Activated T-cell treated with anti-CD3 and anti-CD28 coated beads, Interleukin-2, amount 50 U/mL, for 24 hours (primary cell): ENCODE measurements around the gene R3HDM4.
A peak's percentile ranks its signal among the peaks of the same experiment; 100 is the strongest.
"Not testable (repeated sequence)": the region's sequence is repeated elsewhere in the genome, so short reads cannot be mapped to it uniquely, and the experiment has no call there.

Experiments used
- DNase-seq: peaks from one replicate; pipeline ENCODE4 v3.0.0-alpha.2; 2020
- H3K27ac Mint-ChIP-seq: 2 replicates; pipeline ENCODE4 v1.8.0; 2020; ENCODE audit warnings: mild to moderate bottlenecking, mixed read lengths
- H3K27me3 Mint-ChIP-seq: 2 replicates; pipeline ENCODE4 v1.8.0; 2020; ENCODE audit warnings: mixed read lengths
- H3K36me3 Mint-ChIP-seq: 2 replicates; pipeline ENCODE4 v1.8.0; 2020; ENCODE audit warnings: low read depth, mixed read lengths
- H3K4me1 Mint-ChIP-seq: 2 replicates; pipeline ENCODE4 v1.8.0; 2020; ENCODE audit warnings: low read depth, mixed read lengths
- H3K4me3 Mint-ChIP-seq: 2 replicates; pipeline ENCODE4 v1.8.0; 2020; ENCODE audit warnings: mild to moderate bottlenecking, moderate library complexity, mixed read lengths
- H3K9me3 Mint-ChIP-seq: 2 replicates; pipeline ENCODE4 v1.8.0; 2020; ENCODE audit warnings: mixed read lengths

The R3HDM4 gene

DNA sequence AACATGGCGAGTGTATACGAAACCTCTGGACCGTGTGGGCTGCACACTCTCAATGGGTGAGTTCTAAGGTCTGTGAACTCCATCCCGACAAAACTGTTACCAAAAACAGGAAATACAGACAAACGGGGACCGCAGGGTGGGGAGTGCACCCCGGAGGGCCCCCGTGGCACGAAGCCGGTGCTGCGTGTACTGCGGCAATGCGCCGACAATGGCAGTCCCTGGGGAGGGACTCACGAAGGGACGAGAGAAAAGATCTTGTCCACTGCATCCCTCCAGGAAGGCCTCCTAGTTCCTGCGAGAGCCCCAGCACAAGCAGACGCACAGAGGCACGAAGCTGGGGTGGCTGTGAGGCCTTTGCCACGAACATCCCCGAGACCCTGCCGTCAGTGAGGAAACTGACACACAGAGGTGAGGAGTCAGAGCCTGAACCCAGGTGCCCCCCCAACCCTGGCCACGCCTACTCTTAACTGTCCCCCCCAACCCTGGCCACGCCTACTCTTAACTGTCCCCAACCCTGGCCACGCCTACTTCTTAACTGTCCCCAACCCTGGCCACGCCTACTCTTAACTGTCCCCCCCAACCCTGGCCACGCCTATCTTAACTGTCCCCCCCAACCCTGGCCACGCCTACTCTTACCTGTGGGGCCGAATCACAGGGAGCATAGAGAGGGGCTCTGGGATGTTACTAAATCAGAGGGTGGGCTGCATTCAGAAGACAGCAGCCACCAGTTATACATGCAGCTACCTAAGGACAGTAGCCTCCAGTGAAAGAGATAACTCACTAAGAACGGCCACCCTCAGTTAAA is 24.2 kb downstream of the R3HDM4 start:
- peak overlapping the region; percentile 66 for H3K27ac Mint-ChIP-seq

DNA sequence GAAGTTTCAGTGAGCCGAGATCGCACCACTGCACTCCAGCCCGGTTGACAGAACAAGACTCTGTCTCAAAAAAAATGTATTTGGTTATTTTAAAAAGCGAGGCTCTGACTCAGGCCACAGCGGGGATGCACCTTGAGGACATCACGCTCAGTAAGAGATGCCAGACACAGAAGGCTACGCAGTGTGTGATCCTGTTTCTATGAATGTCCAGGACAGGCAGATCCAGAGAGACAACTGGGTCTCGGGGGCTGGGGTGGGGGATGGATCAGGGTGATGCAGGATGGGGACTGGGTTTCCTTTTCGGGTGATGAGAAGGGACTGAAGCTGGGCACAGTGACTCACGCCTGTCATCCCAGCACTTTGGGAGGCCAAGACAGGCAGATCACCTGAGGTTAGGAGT is 25.4 kb downstream of the R3HDM4 start:
- no peak for DNase-seq
- Mint-ChIP-seq H3K27ac (no peak overlapping the region), H3K4me1 (peaks cover 11% of the 10 kb centered on the region), H3K9me3 (no peaks in the 10 kb centered on the region), H3K27me3 (no peaks in the 10 kb centered on the region), H3K4me3 (no peak overlapping the region), H3K36me3 (peaks cover 61% of the 10 kb centered on the region)

More for the DNA sequence above, 24.2 kb downstream of the R3HDM4 start:
- no peaks in the 10 kb centered on the region for H3K27me3 Mint-ChIP-seq
- DNase-seq = peak; percentile 49
- peaks cover 51% of the 10 kb centered on the region for H3K36me3 Mint-ChIP-seq
- no peak overlapping the region for H3K4me3 Mint-ChIP-seq
- no peaks in the 10 kb centered on the region for H3K9me3 Mint-ChIP-seq
- H3K4me1 Mint-ChIP-seq = peaks cover 19% of the 10 kb centered on the region

DNA sequence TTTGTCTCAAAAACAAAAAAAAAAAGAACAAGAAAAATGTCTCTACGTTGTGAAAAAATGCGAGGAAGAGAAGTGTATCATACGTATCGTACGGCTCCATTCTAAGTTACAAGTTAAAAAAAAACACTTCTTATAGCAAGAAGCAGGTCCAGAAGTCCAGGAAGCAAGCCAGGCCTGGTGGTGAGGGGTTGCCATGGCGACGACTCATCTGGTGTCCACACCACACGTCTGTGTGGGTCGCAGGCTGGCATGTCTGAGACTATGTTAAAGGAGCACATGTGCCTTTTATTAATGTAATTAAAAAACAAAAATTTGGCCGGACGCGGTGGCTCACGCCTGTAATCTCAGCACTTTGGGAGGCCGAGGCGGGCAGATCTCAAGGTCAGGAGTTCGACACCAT is 25.9 kb downstream of the R3HDM4 start:
- Mint-ChIP-seq H3K27me3 (no peaks in the 10 kb centered on the region), H3K4me1 (peaks cover 9% of the 10 kb centered on the region), H3K36me3 (peaks cover 65% of the 10 kb centered on the region), H3K27ac (no peak overlapping the region), H3K9me3 (no peaks in the 10 kb centered on the region), H3K4me3 (no peak overlapping the region)
- DNase-seq = no peak

DNA sequence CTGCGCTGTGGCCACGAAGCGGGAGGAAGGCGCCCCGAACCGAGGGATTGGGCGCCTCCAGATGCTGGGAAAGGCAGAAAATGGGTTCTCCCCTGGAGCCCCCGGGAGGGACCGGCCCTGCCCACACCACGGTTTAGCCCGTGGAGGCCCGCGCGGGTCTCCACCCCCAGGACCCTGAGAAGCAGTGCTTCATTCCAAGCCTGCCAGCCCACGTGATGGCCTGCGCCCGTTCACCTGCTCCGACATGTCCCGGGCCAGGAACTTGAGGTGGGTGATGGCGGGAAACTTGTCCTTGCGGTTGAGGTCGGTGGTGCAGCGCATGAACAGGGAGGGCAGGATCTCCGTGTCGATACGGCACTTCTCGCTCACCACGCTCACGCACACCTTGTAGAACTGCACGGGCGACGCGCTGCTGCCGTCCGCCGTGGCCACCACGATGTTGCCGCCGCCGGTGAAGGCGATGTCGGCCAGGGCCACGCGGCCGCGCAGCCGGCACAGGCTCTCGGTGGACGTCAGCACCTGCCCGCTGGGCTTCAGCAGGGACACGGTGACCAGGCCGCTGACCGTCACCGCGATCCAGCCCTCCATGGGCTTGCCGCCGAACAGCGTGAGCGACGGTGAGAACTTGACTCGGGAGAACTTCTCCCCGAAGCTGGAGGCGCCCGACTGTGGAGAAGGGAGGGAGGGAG is 27.3 kb downstream of the R3HDM4 start:
- no peak for DNase-seq
- peaks cover 78% of the 10 kb centered on the region for H3K36me3 Mint-ChIP-seq
- no peak overlapping the region for H3K27ac Mint-ChIP-seq
- peaks cover 5% of the 10 kb centered on the region for H3K4me1 Mint-ChIP-seq
- no peaks in the 10 kb centered on the region for H3K27me3 Mint-ChIP-seq
- no peak overlapping the region for H3K4me3 Mint-ChIP-seq
- H3K9me3 Mint-ChIP-seq = no peaks in the 10 kb centered on the region

DNA sequence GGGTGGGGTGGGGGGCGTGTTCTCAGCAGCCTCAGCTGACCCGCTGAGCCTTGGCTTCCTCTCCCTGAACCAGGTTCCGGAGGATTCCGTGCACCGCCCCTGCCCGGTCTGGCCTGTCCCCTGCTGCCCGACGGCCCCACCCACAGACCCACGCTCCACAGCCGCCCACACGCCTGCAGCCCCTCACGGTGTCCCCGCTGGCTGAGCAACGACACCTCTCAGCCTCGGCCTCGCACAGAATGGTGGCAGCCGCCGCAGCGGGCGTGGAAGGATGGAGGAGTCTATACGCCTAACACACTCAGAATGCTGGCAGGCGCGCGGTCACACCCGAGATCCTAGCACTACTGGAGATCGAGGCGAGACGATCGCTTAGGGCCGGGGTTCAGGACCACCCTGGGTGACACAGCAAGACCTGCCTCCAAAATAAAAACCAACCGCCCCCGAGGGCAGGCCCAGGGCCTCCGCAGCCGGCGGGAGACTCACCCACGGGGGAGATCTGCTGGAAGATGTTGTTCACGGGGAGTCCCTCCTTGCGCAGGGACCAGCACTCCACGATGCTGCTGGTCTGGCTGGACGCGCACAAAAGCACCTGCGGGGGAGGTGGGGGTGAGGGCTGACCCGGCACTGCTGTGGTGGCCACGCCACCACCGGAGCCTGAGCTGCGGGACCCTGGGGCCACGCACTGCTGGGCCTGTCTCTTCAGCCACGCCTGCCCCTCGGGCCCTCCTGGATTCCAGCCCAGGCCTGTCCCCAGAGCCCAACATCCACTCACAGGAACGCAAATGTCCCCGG is 28.4 kb downstream of the R3HDM4 start:
- H3K4me1 Mint-ChIP-seq = peaks cover 5% of the 10 kb centered on the region
- H3K4me3 Mint-ChIP-seq = no peak overlapping the region
- H3K36me3 Mint-ChIP-seq = peaks cover 74% of the 10 kb centered on the region
- H3K9me3 Mint-ChIP-seq = no peaks in the 10 kb centered on the region
- no peak overlapping the region for H3K27ac Mint-ChIP-seq
- no peak for DNase-seq
- H3K27me3 Mint-ChIP-seq = no peaks in the 10 kb centered on the region

DNA sequence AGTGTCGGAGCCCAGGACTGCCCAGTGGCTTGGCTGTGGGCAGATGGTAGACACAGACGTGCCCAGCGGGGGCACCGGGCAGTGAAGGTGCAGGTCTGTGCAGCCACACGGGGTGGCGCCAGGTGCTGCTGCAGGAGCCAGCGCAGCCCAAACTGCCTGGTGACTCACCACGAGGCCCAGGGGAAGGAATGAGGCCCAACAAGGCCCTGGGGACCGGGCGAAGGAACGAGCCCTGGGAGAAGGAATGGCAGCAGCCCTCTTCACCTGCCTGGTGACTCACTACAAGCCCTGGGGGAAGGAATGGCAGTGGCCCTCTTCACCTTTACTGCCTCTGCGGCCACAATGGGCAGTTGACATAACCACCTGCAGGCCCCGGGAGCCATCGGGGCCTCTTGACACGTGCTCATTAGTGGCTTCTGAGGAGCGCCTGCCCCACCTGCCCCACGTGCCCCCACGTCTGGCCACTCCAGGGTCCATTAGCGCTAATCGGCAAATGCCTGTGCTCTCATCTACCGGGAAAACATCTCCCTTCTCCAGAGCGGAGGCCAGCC is 29.3 kb downstream of the R3HDM4 start:
- H3K27me3 Mint-ChIP-seq = no peaks in the 10 kb centered on the region

DNA sequence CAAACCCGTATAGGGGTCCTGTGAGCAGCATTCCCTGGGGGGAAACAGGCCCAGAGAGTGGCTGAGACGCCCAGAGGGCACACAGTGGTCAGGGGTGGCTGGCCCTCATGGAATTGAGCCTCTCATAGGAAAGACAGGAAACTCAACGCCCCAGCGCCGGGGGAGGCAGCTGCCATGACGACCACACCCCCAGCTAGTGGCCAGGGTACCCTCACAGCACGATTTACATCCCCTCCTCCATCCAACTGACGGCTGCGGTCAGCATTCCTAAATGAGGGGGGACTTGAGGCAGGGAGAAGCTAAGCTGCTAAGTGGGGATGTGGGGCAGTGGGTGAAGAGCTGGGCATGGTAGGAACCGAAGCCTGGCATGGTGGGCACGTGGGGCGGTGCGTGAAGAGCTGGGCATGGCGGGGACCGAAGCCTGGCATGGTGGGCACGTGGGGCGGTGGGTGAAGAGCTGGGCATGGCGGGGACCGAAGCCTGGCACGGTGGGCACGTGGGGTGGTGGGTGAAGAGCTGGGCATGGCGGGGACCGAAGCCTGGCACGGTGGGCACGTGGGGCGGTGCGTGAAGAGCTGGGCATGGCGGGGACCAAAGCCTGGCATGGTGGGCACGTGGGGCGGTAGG is 30.0 kb downstream of the R3HDM4 start:
- Mint-ChIP-seq H3K4me3 (no peak overlapping the region), H3K36me3 (peaks cover 68% of the 10 kb centered on the region), H3K4me1 (no peaks in the 10 kb centered on the region), H3K27me3 (no peaks in the 10 kb centered on the region), H3K27ac (no peak overlapping the region), H3K9me3 (no peaks in the 10 kb centered on the region)
- DNase-seq = no peak

More for the DNA sequence above, 29.3 kb downstream of the R3HDM4 start:
- peaks cover 72% of the 10 kb centered on the region for H3K36me3 Mint-ChIP-seq
- no peak for DNase-seq
- no peaks in the 10 kb centered on the region for H3K9me3 Mint-ChIP-seq
- peaks cover 4% of the 10 kb centered on the region for H3K4me1 Mint-ChIP-seq
- H3K4me3 Mint-ChIP-seq = no peak overlapping the region
- H3K27ac Mint-ChIP-seq = no peak overlapping the region

DNA sequence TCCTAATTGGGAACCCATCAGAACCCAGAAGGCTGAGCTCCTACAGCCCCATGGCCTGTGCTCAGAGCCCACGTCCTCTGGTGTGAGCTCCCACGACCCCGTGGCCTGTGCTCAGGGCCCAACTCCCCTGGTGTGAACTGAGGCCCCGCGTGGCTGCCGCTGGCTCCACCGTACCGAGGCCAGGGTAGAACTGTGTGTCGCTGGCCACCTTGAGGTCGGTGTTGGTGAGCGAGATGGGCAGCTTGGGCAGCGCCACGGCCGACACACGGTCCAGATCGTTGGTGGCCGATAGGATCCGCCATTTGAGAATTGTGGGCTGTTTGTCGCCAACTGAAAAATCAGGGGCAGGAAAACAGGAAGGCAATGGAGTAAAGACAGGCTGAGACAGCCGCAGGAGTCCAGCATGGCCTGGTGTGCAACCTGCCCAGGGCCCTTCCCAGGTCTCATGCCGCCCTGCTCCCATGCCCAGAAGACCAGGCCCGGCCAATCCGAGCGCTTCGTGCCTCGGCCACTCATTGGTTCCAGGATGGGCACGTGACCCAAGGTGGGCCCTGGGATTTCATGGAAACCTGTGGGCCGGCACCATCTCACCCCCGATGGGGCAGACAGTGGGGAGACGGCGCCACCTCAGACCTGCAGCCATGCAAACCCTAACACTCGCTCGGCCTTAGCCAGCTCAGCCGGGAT is 31.5 kb downstream of the R3HDM4 start:
- Mint-ChIP-seq H3K4me3 (no peak overlapping the region), H3K36me3 (peaks cover 63% of the 10 kb centered on the region)
- no peak for DNase-seq

DNA sequence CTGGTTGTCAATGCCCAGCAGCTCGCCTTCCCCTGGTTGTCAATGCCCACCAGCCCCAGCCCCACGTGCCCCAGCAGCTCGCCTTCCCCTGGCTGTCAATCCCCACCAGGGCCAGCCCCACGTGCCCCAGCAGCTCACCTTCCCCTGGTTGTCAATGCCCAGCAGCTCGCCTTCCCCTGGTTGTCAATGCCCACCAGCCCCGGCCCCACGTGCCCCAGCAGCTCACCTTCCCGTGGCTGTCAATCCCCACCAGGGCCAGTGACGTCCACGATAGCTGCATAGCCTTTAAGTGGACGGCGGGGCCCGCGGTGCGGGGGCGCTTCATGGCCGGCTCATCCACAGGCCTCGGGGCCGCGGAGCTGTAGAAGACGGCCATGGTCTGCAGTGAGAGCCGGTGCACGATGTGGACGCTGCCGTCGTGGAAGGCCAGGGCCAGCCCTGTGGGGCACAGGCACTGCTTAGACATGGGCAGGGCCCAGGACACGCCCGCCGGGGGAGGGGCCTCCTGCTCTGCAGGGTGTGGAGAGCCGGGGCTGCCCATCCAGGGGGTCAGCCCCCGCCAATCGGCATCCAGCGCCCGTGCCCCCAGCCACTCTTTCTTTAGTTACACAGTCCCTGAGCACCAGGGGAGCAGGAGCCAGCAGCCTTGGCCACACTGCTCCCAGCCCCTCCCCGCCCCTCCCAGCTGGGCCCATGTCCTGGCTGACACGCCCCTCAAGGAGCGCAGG is 33.1 kb downstream of the R3HDM4 start:
- no peaks in the 10 kb centered on the region for H3K4me1 Mint-ChIP-seq
- H3K27ac Mint-ChIP-seq = no peak overlapping the region
- peaks cover 64% of the 10 kb centered on the region for H3K36me3 Mint-ChIP-seq
- H3K4me3 Mint-ChIP-seq = no peak overlapping the region
- no peaks in the 10 kb centered on the region for H3K9me3 Mint-ChIP-seq
- no peaks in the 10 kb centered on the region for H3K27me3 Mint-ChIP-seq
- DNase-seq = no peak

More for the DNA sequence above, 31.5 kb downstream of the R3HDM4 start:
- no peaks in the 10 kb centered on the region for H3K9me3 Mint-ChIP-seq
- H3K4me1 Mint-ChIP-seq = no peaks in the 10 kb centered on the region
- H3K27ac Mint-ChIP-seq = no peak overlapping the region
- no peaks in the 10 kb centered on the region for H3K27me3 Mint-ChIP-seq

DNA sequence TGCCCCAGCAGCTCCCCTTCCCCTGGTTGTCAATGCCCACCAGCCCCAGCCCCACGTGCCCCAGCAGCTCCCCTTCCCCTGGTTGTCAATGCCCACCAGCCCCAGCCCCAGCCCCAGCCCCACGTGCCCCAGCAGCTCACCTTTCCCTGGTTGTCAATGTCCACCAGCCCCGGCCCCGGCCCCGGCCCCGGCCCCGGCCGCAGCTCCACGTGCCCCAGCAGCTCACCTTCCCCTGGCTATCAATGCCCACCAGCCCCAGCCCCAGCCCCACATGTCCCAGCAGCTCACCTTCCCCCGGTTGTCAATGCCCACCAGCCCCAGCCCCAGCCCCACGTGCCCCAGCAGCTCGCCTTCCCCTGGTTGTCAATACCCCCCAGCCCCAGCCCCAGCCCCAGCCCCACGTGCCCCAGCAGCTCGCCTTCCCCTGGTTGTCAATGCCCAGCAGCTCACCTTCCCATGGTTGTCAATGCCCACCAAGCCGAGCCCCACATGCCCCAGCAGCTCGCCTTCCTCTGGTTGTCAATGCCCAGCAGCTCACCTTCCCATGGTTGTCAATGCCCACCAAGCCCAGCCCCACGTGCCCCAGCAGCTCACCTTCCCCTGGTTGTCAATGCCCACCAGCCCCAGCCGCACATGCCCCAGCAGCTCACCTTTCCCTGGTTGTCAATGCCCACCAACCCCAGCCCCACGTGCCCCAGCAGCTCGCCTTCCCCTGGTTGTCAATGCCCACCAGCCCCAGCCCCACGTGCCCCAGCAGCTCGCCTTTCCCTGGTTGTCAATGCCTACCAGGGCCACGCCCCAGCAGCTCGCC is 34.1 kb downstream of the R3HDM4 start:
- peaks cover 63% of the 10 kb centered on the region for H3K36me3 Mint-ChIP-seq
- DNase-seq, H3K4me1 Mint-ChIP-seq, H3K27ac Mint-ChIP-seq, H3K9me3 Mint-ChIP-seq, H3K27me3 Mint-ChIP-seq, H3K4me3 Mint-ChIP-seq: not testable (repeated sequence)

DNA sequence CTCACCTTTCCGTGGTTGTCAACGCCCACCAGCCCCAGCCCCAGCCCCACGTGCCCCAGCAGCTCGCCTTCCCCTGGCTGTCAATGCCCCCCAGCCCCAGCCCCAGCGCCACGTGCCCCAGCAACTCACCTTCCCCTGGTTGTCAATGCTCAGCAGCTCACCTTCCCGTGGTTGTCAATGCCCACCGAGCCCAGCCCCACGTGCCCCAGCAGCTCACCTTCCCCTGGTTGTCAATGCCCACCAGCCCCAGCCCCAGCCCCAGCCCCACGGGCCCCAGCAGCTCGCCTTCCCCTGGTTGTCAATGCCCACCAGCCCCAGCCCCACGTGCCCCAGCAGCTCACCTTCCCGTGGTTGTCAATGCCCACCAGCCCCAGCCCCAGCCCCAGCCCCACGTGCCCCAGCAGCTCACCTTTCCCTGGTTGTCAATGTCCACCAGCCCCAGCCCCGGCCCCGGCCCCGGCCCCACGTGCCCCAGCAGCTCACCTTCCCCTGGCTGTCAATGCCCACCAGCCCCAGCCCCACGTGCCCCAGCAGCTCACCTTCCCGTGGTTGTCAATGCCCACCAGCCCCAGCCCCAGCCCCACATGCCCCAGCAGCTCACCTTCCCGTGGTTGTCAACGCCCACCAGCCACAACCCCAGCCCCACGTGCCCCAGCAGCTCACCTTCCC is 34.9 kb downstream of the R3HDM4 start:
- peaks cover 57% of the 10 kb centered on the region for H3K36me3 Mint-ChIP-seq
- H3K27me3 Mint-ChIP-seq, H3K4me1 Mint-ChIP-seq: not testable (repeated sequence)

DNA sequence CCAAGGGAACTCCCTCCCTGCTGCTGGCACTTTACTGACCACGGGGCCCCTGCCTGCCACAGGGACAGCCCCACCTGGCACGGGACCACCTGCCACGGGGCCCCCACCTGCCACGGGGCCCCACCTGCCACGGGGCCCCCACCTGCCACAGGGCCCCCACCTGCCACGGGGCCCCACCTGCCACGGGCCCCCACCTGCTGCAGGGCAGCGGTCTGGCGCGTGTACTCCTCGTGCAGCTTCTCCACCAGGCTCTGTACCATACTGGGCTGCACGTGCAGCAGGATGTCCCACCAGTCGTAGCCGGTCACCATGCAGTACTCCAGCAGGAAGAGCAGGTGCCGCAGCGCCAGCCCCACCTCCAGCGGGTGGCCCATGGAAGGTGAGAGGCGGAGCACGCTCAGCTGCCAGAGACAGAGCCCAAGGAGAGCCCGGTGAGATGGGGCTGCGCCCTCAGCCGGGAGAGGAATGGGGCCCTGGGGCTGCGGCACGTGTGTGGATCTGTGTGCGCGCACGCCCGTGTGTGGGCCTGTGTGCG is 36.2 kb downstream of the R3HDM4 start:
- DNase-seq = no peak

More for the DNA sequence above, 34.9 kb downstream of the R3HDM4 start:
- not testable (repeated sequence) for H3K4me3 Mint-ChIP-seq, DNase-seq, H3K27ac Mint-ChIP-seq, H3K9me3 Mint-ChIP-seq

More for the DNA sequence above, 36.2 kb downstream of the R3HDM4 start:
- H3K9me3 Mint-ChIP-seq = no peaks in the 10 kb centered on the region
- H3K36me3 Mint-ChIP-seq = peaks cover 45% of the 10 kb centered on the region
- H3K4me3 Mint-ChIP-seq = no peak overlapping the region
- H3K27ac Mint-ChIP-seq = no peak overlapping the region
- H3K27me3 Mint-ChIP-seq = no peaks in the 10 kb centered on the region
- H3K4me1 Mint-ChIP-seq = peaks cover 8% of the 10 kb centered on the region
